Motor neuron (in vitro differentiated cells): ENCODE measurements around the gene CNTD1. TPM values are rescaled to one million over a fixed set of nuclear protein-coding genes. Genes with fewer than 3 reads are reported as not detected.
"Not testable (repeated sequence)": the region's sequence is repeated elsewhere in the genome, so short reads cannot be mapped to it uniquely, and the experiment has no call there.

Source experiments
- ATAC-seq, 8 experiments: fragments of 200-7000 bp; cut with Tn5 transposase; replicated peaks in 6 of 8; 2 replicates each; pipeline ENCODE4 v1.8.0; 2021; ENCODE audit warnings: mild to moderate bottlenecking in 8 of 8, moderate library complexity in 8 of 8
- H3K27ac ChIP-seq, 2 donors: fragments of 250-450 bp; sonication (Bioruptor Pico); 2 replicates each; pipeline ENCODE4 v1.9.0; 2021; ENCODE audit warnings: antibody characterized with exemption in 2 of 2, mild to moderate bottlenecking in 2 of 2, moderate library complexity in 1 of 2
- H3K4me1 ChIP-seq, 2 donors: fragments of 250-450 bp; sonication (Bioruptor Pico); replicated peaks in 1 of 2; 2 replicates each; pipeline ENCODE4 v1.6.1; 2021; ENCODE audit warnings: antibody characterized with exemption in 2 of 2, mild to moderate bottlenecking in 2 of 2, moderate library complexity in 1 of 2
- H3K4me3 ChIP-seq, 5 donors: fragments of 250-450 bp; sonication (Bioruptor Pico); 2 replicates each; pipeline ENCODE4 v1.9.0; 2021; ENCODE audit warnings: antibody characterized with exemption in 5 of 5, mild to moderate bottlenecking in 5 of 5, moderate library complexity in 4 of 5
- WGBS, 10 experiments: fragments of 450-650 bp; shearing (Covaris generic); methylation state at CpG; one replicate each; pipeline ENCODE4 v1.0.0; 2022; 5-methylcytosine and 5-hydroxymethylcytosine counted together
- in situ Hi-C, 9 experiments: fragments of 400-800 bp; cut with MboI; loops; one replicate each; pipeline ENCODE4 v1.15.0; 2021; ENCODE audit warnings: low sequenced_read_pairs in 9 of 9, low pct_unique_long_range_greater_than_20kb in 2 of 9; ENCODE audit not compliant: unreplicated experiment in 9 of 9
- total RNA-seq, 8 experiments: library from RNA; unstranded; fragments of 300-600 nt; gene quantifications; 2 replicates each; pipeline versions ENCODE4 v1.2.3 to v1.2.4, GENCODE V29; 2022

The CNTD1 gene
- total RNA-seq, 8 experiments from 2014 or later, result 0.58 to 3.8 (median 0.81) TPM

DNA sequence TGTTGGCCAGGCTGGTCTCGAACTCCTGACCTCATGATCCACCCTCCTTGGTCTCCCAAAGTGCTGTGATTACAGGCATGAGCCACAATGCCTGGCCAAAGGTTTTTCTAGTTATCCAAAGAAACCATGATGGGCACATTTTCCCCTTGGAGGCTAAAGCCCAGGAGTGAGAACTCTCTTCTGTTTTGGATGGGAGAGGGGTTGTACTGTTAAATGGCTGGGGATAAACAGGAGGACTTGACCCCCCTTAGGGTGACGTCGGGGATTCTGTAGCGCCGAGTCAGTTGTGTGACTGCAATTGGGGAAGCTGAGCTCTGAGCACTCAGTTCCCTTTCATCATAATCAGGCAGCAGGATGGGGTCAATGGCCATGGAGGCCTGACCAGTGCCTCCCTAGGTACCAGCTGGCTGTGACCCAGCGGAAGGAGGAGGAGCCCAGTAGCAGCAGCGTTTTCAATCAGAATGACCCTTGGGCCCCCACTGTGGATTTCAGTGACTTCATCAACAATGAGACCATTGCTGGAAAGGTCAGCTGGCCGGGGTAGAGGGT, 56.5 kb downstream of the CNTD1 start:
- Histone ChIP-seq H3K4me3 (no peak overlapping the region), H3K27ac (no peak overlapping the region), H3K4me1 (no peaks in the 10 kb centered on the region)
- in situ Hi-C loops, result no loop called here
- no peak for ATAC-seq
- 40 to 100% (median 81%) methylated on average over 1 to 5 of the region's 8 CpGs; no CpG with 5 or more reads in 4 of the 10 experiments for WGBS, 10 experiments

DNA sequence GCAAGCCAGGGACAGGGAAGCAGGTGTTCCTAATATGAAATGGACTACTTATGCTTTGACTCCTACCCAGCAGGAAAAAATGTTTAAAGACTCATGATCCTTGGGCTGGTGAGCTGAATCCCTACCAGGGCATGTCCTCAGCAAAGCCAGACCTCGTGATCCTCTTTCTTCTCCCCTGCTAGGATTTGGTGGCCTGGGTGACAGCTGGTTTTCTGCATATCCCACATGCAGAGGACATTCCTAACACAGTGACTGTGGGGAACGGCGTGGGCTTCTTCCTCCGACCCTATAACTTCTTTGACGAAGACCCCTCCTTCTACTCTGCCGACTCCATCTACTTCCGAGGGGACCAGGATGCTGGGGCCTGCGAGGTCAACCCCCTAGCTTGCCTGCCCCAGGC, 57.4 kb downstream of the CNTD1 start:
- ATAC-seq, in situ Hi-C loops, H3K4me3 ChIP-seq, H3K27ac ChIP-seq, H3K4me1 ChIP-seq: not testable (repeated sequence)
- WGBS, 10 experiments, result 88% methylated on average over 3 of the region's 8 CpGs; no CpG with 5 or more reads in 9 of the 10 experiments

DNA sequence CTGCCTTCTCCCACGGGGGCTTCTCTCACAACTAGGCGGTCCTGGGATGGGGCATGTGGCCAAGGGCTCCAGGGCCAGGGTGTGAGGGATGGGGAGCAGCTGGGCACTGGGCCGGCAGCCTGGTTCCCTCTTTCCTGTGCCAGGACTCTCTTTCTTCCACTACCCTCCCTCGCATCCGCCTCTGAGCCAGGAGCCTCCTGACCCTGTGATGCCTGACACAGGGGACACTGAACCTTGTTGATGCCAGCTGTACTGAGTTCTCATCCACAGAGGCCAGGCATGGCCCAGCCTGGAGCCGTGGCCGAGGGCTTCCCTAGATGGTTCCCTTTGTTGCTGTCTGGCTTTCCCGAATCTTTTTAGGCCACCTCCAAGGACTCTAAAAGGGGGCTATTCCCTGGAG, 57.9 kb downstream of the CNTD1 start:
- in situ Hi-C loops, H3K4me1 ChIP-seq, ATAC-seq, H3K27ac ChIP-seq, H3K4me3 ChIP-seq: not testable (repeated sequence)
- 73 to 90% (median 85%) methylated on average over 3 to 5 of the region's 8 CpGs; no CpG with 5 or more reads in 6 of the 10 experiments for WGBS, 10 experiments

DNA sequence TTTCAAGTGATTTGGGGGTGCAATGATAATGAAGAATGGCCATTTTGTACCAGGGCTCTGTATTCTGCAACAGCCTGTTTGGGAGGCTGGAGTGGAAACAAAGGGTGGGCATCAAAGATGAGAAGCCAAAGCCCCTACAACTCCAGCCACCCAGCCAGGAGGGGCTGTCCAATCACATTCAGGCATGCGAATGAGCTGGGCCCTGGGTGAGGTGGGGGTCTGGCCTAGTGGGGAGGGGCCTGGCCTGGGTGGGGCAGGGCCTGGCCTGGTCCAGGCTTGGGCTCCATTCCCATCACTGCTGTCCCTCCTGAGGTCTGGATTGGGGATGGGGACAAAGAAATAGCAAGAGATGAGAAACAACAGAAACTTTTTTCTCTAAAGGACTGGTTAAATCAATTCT, 58.7 kb downstream of the CNTD1 start:
- in situ Hi-C loops, result no loop called here
- 60% methylated on average over 1 of the region's 1 CpG; no CpG with 5 or more reads in 9 of the 10 experiments for WGBS, 10 experiments
- H3K4me3 ChIP-seq, result no peak overlapping the region
- no peak for ATAC-seq
- no peak overlapping the region for H3K27ac ChIP-seq
- no peaks in the 10 kb centered on the region for H3K4me1 ChIP-seq

Other genes with a start within 250 kb of the CNTD1 start
- gene HSD17B1, start 245.9 kb upstream of the CNTD1 start, total RNA-seq, result 1 to 10 TPM; 1.7 to 6.3 (median 5.4) TPM
- gene COASY, start 236.7 kb upstream of the CNTD1 start, total RNA-seq, result 10 to 100 TPM; 20.8 to 82.7 (median 30.8) TPM
- 10 to 100 TPM; 17.3 to 48.0 (median 25.6) TPM for gene MLX, start 231.8 kb upstream of the CNTD1 start, total RNA-seq
- 10 to 100 TPM in 7 of 8 experiments, 1 to 10 TPM in 1; 1.5 to 24.7 (median 12.1) TPM for gene PSMC3IP, start 221.1 kb upstream of the CNTD1 start, total RNA-seq
- gene RETREG3, start 189.5 kb upstream of the CNTD1 start, total RNA-seq, result 10 to 100 TPM; 27.1 to 40.2 (median 32.8) TPM
- 10 to 100 TPM; 24.7 to 67.7 (median 39.3) TPM for gene TUBG1, start 189.2 kb upstream of the CNTD1 start, total RNA-seq
- gene TUBG2, start 139.6 kb upstream of the CNTD1 start, total RNA-seq, result 10 to 100 TPM in 7 of 8 experiments, 1 to 10 TPM in 1; 7.1 to 26.7 (median 16.0) TPM
- 10 to 100 TPM; 10.1 to 24.2 (median 20.6) TPM for gene PLEKHH3, start 121.9 kb upstream of the CNTD1 start, total RNA-seq
- 1 to 10 TPM in 5 of 8 experiments, under 1 TPM in 3; 0.41 to 6.4 (median 1.6) TPM for gene CCR10, start 117.0 kb upstream of the CNTD1 start, total RNA-seq
- gene CNTNAP1, start 116.3 kb upstream of the CNTD1 start, total RNA-seq, result 10 to 100 TPM in 5 of 8 experiments, 1 to 10 TPM in 3; 2.4 to 33.9 (median 14.1) TPM
- 10 to 100 TPM; 13.8 to 44.5 (median 27.8) TPM for gene EZH1, start 53.8 kb upstream of the CNTD1 start, total RNA-seq
- 10 to 100 TPM in 1 of 8 experiments, 1 to 10 TPM in 6, under 1 TPM in 1; 0.90 to 34.2 (median 4.1) TPM for gene RAMP2, start 37.6 kb upstream of the CNTD1 start, total RNA-seq
- gene VPS25, start 25.4 kb upstream of the CNTD1 start, total RNA-seq, result 100 to 1,000 TPM in 1 of 8 experiments, 10 to 100 TPM in 7; 57.1 to 110 (median 88.0) TPM
- gene WNK4, start 18.3 kb upstream of the CNTD1 start, total RNA-seq, result 1 to 10 TPM in 1 of 8 experiments, under 1 TPM in 7; 0.11 to 1.2 (median 0.57) TPM
- gene COA3, start 157 bp upstream of the CNTD1 start, total RNA-seq, result 100 to 1,000 TPM in 2 of 8 experiments, 10 to 100 TPM in 6; 58.7 to 114 (median 72.5) TPM
- 100 to 1,000 TPM in 2 of 8 experiments, 10 to 100 TPM in 6; 34.6 to 113 (median 55.9) TPM for gene BECN1, start 25.4 kb downstream of the CNTD1 start, total RNA-seq
- 100 to 1,000 TPM in 3 of 8 experiments, 10 to 100 TPM in 5; 31.7 to 169 (median 69.6) TPM for gene PSME3, start 34.5 kb downstream of the CNTD1 start, total RNA-seq
- 1 to 10 TPM; 1.3 to 2.6 (median 2.1) TPM for gene AOC2, start 45.7 kb downstream of the CNTD1 start, total RNA-seq
- 1 to 10 TPM in 4 of 8 experiments, under 1 TPM in 4; 0.41 to 3.7 (median 0.81) TPM for gene AOC3, start 52.3 kb downstream of the CNTD1 start, total RNA-seq
- under 1 TPM in 5 of 8 experiments, not detected in 3; 0.21 to 0.70 (median 0.47) TPM for gene G6PC1, start 101.9 kb downstream of the CNTD1 start, total RNA-seq
- 10 to 100 TPM; 47.2 to 77.9 (median 59.3) TPM for gene AARSD1, start 165.6 kb downstream of the CNTD1 start, total RNA-seq
- gene PTGES3L, start 181.2 kb downstream of the CNTD1 start, total RNA-seq, result 1 to 10 TPM in 7 of 8 experiments, under 1 TPM in 1; 0.76 to 3.6 (median 2.0) TPM
- 10 to 100 TPM; 11.8 to 14.8 (median 13.5) TPM for gene RUNDC1, start 181.7 kb downstream of the CNTD1 start, total RNA-seq
- 1,000 to 10,000 TPM; 1,328 to 3,262 (median 2,235) TPM for gene RPL27, start 199.6 kb downstream of the CNTD1 start, total RNA-seq
- gene IFI35, start 207.9 kb downstream of the CNTD1 start, total RNA-seq, result 10 to 100 TPM in 4 of 8 experiments, 1 to 10 TPM in 1, under 1 TPM in 2, not detected in 1; 0.76 to 57.9 (median 10.7) TPM
- gene VAT1, start 223.5 kb downstream of the CNTD1 start, total RNA-seq, result 100 to 1,000 TPM in 7 of 8 experiments, 10 to 100 TPM in 1; 42.9 to 426 (median 125) TPM
- gene RND2, start 226.4 kb downstream of the CNTD1 start, total RNA-seq, result 10 to 100 TPM in 5 of 8 experiments, 1 to 10 TPM in 2, under 1 TPM in 1; 0.66 to 27.3 (median 19.9) TPM